ENCODE measurements around the gene SEZ6L.

- TF ChIP-seq CTCF (IDR thresholded peaks at IDR 0.05; ENCODE audit: low read depth, low read length, poor library complexity, severe bottlenecking), result no peak
- TF ChIP-seq EZH2phosphoT487 (IDR thresholded peaks at IDR 0.05; ENCODE audit: borderline replicate concordance, low read length), result no peak
These were observed 41.7 kb upstream of the SEZ6L start for GRCh38 chr22:26127556-26127955.
